Body of pancreas (tissue), 4 donors: ENCODE measurements around the gene CFAP61. TPM values are rescaled to one million over a fixed set of nuclear protein-coding genes. Genes with fewer than 3 reads are reported as not detected.
A peak's percentile ranks its signal among the peaks of the same experiment; 100 is the strongest.

Experiments
- ATAC-seq: fragments of 150-250 bp; one replicate; pipeline ENCODE4 v1.9.1; 2016
- DNase-seq, 4 donors: peaks; one replicate each; pipeline ENCODE4 v3.0.0-alpha.2; 2019
- H3K27ac ChIP-seq, 4 donors: fragments of 200-600 bp; sonication (generic); 1 replicate in 3 of 4; 2 replicates in 1 of 4; pipeline versions ENCODE4 v1.5.1 to v1.6.1; 2016 to 2019; ENCODE audit warnings: mild to moderate bottlenecking in 1 of 4, mixed read lengths in 1 of 4, moderate library complexity in 1 of 4
- H3K27me3 ChIP-seq, 2 donors: fragments of 200-600 bp; sonication (generic); one replicate each; pipeline ENCODE4 v1.6.0; 2016; ENCODE audit warnings: mild to moderate bottlenecking in 1 of 2
- H3K36me3 ChIP-seq, 2 donors: fragments of 200-600 bp; sonication (generic); replicated peaks in 1 of 2; 2 replicates each; pipeline ENCODE4 v1.5.1; 2016; ENCODE audit warnings: low read depth in 2 of 2; ENCODE audit not compliant: insufficient read depth in 1 of 2
- H3K4me1 ChIP-seq: fragments of 200-600 bp; sonication (generic); one replicate; pipeline ENCODE4 v1.6.0; 2016
- H3K4me3 ChIP-seq, 2 donors: fragments of 200-600 bp; sonication (generic); 1 replicate in 1 of 2; 2 replicates in 1 of 2; pipeline ENCODE4 v1.5.1; 2016 to 2019
- H3K9me3 ChIP-seq, 3 donors: fragments of 200-600 bp; sonication (generic); 1 replicate in 2 of 3; 2 replicates in 1 of 3; pipeline ENCODE4 v1.5.1; 2016
- CTCF ChIP-seq, 7 experiments: fragments of 450-650 bp in 4 of 7; fragments of 200-600 bp in 3 of 7; sonication (generic) in 3 of 7; IDR thresholded peaks; one replicate each; pipeline ENCODE4 v1.5.1; 2016 to 2019; ENCODE audit warnings: antibody characterized with exemption in 7 of 7
- POLR2A ChIP-seq, 3 donors: fragments of 450-650 bp; IDR thresholded peaks; one replicate each; pipeline ENCODE4 v1.6.1; 2016; ENCODE audit warnings: antibody characterized with exemption in 3 of 3, mild to moderate bottlenecking in 2 of 3
- WGBS, 2 donors: methylation state at CpG; one replicate each; pipeline ENCODE4 v1.1.5; 2017; 5-methylcytosine and 5-hydroxymethylcytosine counted together
- intact Hi-C: fragments of 100-400 bp; cut with DNase I; formaldehyde crosslinking; loops from one replicate; pipeline ENCODE4 v1.15.1; 2023
- total RNA-seq, 2 donors: library from RNA; depleted of rRNA; stranded (reverse); fragments of >200 nt; gene quantifications; one replicate each; pipeline ENCODE4 v1.1.0, GENCODE V29; 2016

The CFAP61 gene
- total RNA-seq, 2 donors from 2014 or later: 0.52 TPM; not detected in 1

GRCh38 chr20:20251836-20252235 lies 199.5 kb downstream of the CFAP61 start:
- TF ChIP-seq CTCF (IDR thresholded peaks at IDR 0.05) (no peak), POLR2A (IDR thresholded peaks at IDR 0.05) (no peak)
- WGBS, 2 donors: 68 to 71% methylated on average over 8 of the region's 8 CpGs
- intact Hi-C loops: no loop called here
- DNase-seq: no peak
- ATAC-seq: no peak
- H3K27ac ChIP-seq: no peak overlapping the region
- no peaks in the 10 kb centered on the region for H3K36me3 ChIP-seq
- H3K27me3 ChIP-seq: no peaks in the 10 kb centered on the region
- H3K4me3 ChIP-seq: no peak overlapping the region
- no peaks in the 10 kb centered on the region for H3K4me1 ChIP-seq
- H3K9me3 ChIP-seq: no peaks in the 10 kb centered on the region

GRCh38 chr20:20253039-20253743 lies 200.9 kb downstream of the CFAP61 start:
- TF ChIP-seq POLR2A (IDR thresholded peaks at IDR 0.05): no peak
- no peak for TF ChIP-seq CTCF (IDR thresholded peaks at IDR 0.05)
- WGBS, 2 donors: 62 to 66% methylated on average over 6 of the region's 6 CpGs
- intact Hi-C loops: no loop called here

GRCh38 chr20:20253744-20254330 lies 201.5 kb downstream of the CFAP61 start:
- DNase-seq: no peak
- TF ChIP-seq CTCF (IDR thresholded peaks at IDR 0.05) (no peak), POLR2A (IDR thresholded peaks at IDR 0.05) (no peak)
- 30 to 40% methylated on average over 6 of the region's 6 CpGs for WGBS, 2 donors
- Histone ChIP-seq H3K27ac (no peak overlapping the region), H3K4me3 (no peak overlapping the region), H3K4me1 (no peaks in the 10 kb centered on the region), H3K36me3 (no peaks in the 10 kb centered on the region), H3K27me3 (no peaks in the 10 kb centered on the region), H3K9me3 (no peaks in the 10 kb centered on the region)
- ATAC-seq: no peak
- intact Hi-C loops: no loop called here

More at GRCh38 chr20:20253039-20253743, 200.9 kb downstream of the CFAP61 start:
- H3K36me3 ChIP-seq: no peaks in the 10 kb centered on the region
- no peak for DNase-seq
- H3K4me3 ChIP-seq: no peak overlapping the region
- ATAC-seq: no peak
- no peaks in the 10 kb centered on the region for H3K27me3 ChIP-seq
- no peak overlapping the region for H3K27ac ChIP-seq
- H3K4me1 ChIP-seq: no peaks in the 10 kb centered on the region
- no peaks in the 10 kb centered on the region for H3K9me3 ChIP-seq

- WGBS, 2 donors: 52 to 58% methylated on average over 3 of the region's 3 CpGs
- Histone ChIP-seq H3K4me3 (no peak overlapping the region), H3K27ac (no peak overlapping the region), H3K27me3 (no peaks in the 10 kb centered on the region), H3K4me1 (no peaks in the 10 kb centered on the region), H3K36me3 (no peaks in the 10 kb centered on the region), H3K9me3 (no peaks in the 10 kb centered on the region)
- DNase-seq (peak in 1 of 4 donors; percentile 47), ATAC-seq (no peak)
- TF ChIP-seq CTCF (IDR thresholded peaks at IDR 0.05) (no peak), POLR2A (IDR thresholded peaks at IDR 0.05) (no peak)
- intact Hi-C loops: no loop called here
Observed at GRCh38 chr20:20255099-20255498, 202.8 kb downstream of the CFAP61 start.

- TF ChIP-seq CTCF (IDR thresholded peaks at IDR 0.05): no peak
- no peak for TF ChIP-seq POLR2A (IDR thresholded peaks at IDR 0.05)
- DNase-seq (peak in 1 of 4 donors; percentile 53), ATAC-seq (no peak)
- Histone ChIP-seq H3K27me3 (no peaks in the 10 kb centered on the region), H3K9me3 (no peaks in the 10 kb centered on the region), H3K27ac (no peak overlapping the region), H3K4me1 (no peaks in the 10 kb centered on the region), H3K4me3 (no peak overlapping the region), H3K36me3 (no peaks in the 10 kb centered on the region)
- intact Hi-C loops: no loop called here
- 51 to 57% methylated on average over 2 of the region's 2 CpGs for WGBS, 2 donors
Observed at GRCh38 chr20:20259533-20259932, 207.2 kb downstream of the CFAP61 start.
